Gastrocnemius medialis (tissue), 4 donors: ENCODE data around the gene LDHAL6B. TPM values are rescaled to one million over a fixed set of nuclear protein-coding genes. Genes with fewer than 3 reads are reported as not detected.

Source experiments
- ATAC-seq, 2 donors: fragments of 150-250 bp; one replicate each; pipeline ENCODE4 v1.9.1; 2016
- DNase-seq, 2 donors: peaks; one replicate each; pipeline ENCODE4 v3.0.0-alpha.2; 2019
- H3K27ac ChIP-seq, 4 donors: fragments of 200-600 bp; sonication (generic); 1 replicate in 1 of 4; 2 replicates in 3 of 4; pipeline ENCODE4 v1.5.1; 2016 to 2018; ENCODE audit warnings: mild to moderate bottlenecking in 2 of 4, moderate library complexity in 1 of 4
- H3K27me3 ChIP-seq, 3 donors: fragments of 200-600 bp; sonication (generic) in 2 of 3; 1 replicate in 1 of 3; 2 replicates in 2 of 3; pipeline versions ENCODE4 v1.5.1 to v1.6.0; 2016 to 2019; ENCODE audit warnings: mild to moderate bottlenecking in 1 of 3, moderate library complexity in 1 of 3
- H3K36me3 ChIP-seq, 2 donors: fragments of 200-600 bp; sonication (generic) in 1 of 2; one replicate each; pipeline ENCODE4 v1.5.1; 2017 to 2018
- H3K4me1 ChIP-seq, 2 donors: fragments of 200-600 bp; sonication (generic) in 1 of 2; one replicate each; pipeline ENCODE4 v1.5.1; 2016 to 2017; ENCODE audit warnings: mild to moderate bottlenecking in 2 of 2
- H3K4me3 ChIP-seq, 4 donors: fragments of 200-600 bp; sonication (generic) in 3 of 4; 1 replicate in 1 of 4; 2 replicates in 3 of 4; pipeline ENCODE4 v1.5.1; 2016 to 2019; ENCODE audit warnings: mild to moderate bottlenecking in 2 of 4
- H3K9me3 ChIP-seq, 3 donors: fragments of 200-600 bp; sonication (generic) in 2 of 3; 1 replicate in 1 of 3; 2 replicates in 2 of 3; pipeline ENCODE4 v1.5.1; 2016 to 2019
- CTCF ChIP-seq, 5 experiments: fragments of 450-650 bp in 3 of 5; fragments of 200-600 bp in 2 of 5; sonication (generic) in 2 of 5; IDR thresholded peaks in 4 of 5; conservative IDR thresholded peaks in 1 of 5; 1 replicate in 4 of 5; 2 replicates in 1 of 5; pipeline ENCODE4 v1.5.1; 2016 to 2019; ENCODE audit warnings: antibody characterized with exemption in 5 of 5, mild to moderate bottlenecking in 3 of 5, moderate library complexity in 3 of 5
- POLR2A ChIP-seq, 2 donors: fragments of 450-650 bp; IDR thresholded peaks; one replicate each; pipeline ENCODE4 v1.6.1; 2017; ENCODE audit warnings: antibody characterized with exemption in 2 of 2, mild to moderate bottlenecking in 2 of 2, moderate library complexity in 2 of 2
- in situ Hi-C, 4 donors: fragments of 200-750 bp; cut with MboI; loops; one replicate each; pipeline versions ENCODE4 v1.15.0 to v1.8.0; 2017; ENCODE audit warnings: low sequenced_read_pairs in 4 of 4
- intact Hi-C: fragments of 100-400 bp; cut with DNase I; formaldehyde crosslinking; loops from one replicate; pipeline ENCODE4 v1.15.1; 2023; ENCODE audit warnings: low total_unique reads
- total RNA-seq, 4 donors: library from RNA; depleted of rRNA; stranded (reverse); fragments of >200 nt; gene quantifications; one replicate each; pipeline versions ENCODE4 v1.1.0 to v1.2.3, GENCODE V29; 2016

Gene LDHAL6B
- total RNA-seq, 4 donors from 2014 or later: not detected

- H3K4me1 ChIP-seq: no peaks in the 10 kb centered on the region
- H3K36me3 ChIP-seq: peaks cover 0 to 26% of the 10 kb centered on the region in 2 donors
- TF ChIP-seq CTCF (IDR thresholded peaks at IDR 0.05 in 4 of 5, conservative IDR thresholded peaks at IDR 0.05 in 1 of 5) (no peak), POLR2A (IDR thresholded peaks at IDR 0.05) (no peak)
- no peak overlapping the region for H3K4me3 ChIP-seq
- H3K27me3 ChIP-seq: no peaks in the 10 kb centered on the region
- no peak for ATAC-seq
- intact Hi-C loops (no loop called here), in situ Hi-C loops (loop anchor here in 2 of 4 donors (5.0 to 25.0 kb wide), 2 partner anchors 321 to 331 kb away; no protein-coding TSS in a partner anchor)
- no peak overlapping the region for H3K27ac ChIP-seq
- no peaks in the 10 kb centered on the region for H3K9me3 ChIP-seq
- DNase-seq: no peak
Measured at GRCh38 chr15:59166601-59167265, 39.9 kb upstream of the LDHAL6B start.

GRCh38 chr15:59168536-59168935, 38.1 kb upstream of the LDHAL6B start:
- DNase-seq: no peak
- H3K27ac ChIP-seq: no peak overlapping the region
- TF ChIP-seq CTCF (IDR thresholded peaks at IDR 0.05 in 4 of 5, conservative IDR thresholded peaks at IDR 0.05 in 1 of 5): no peak
- TF ChIP-seq POLR2A (IDR thresholded peaks at IDR 0.05): no peak
- intact Hi-C loops: no loop called here
- peaks cover 0 to 31% of the 10 kb centered on the region in 2 donors for H3K36me3 ChIP-seq
- in situ Hi-C loops: loop anchor here in 2 of 4 donors (5.0 to 25.0 kb wide), 2 partner anchors 319 to 329 kb away; no protein-coding TSS in a partner anchor
- H3K4me3 ChIP-seq: no peak overlapping the region
- no peak for ATAC-seq
- H3K4me1 ChIP-seq: no peaks in the 10 kb centered on the region
- H3K27me3 ChIP-seq: no peaks in the 10 kb centered on the region
- no peaks in the 10 kb centered on the region for H3K9me3 ChIP-seq

DNA sequence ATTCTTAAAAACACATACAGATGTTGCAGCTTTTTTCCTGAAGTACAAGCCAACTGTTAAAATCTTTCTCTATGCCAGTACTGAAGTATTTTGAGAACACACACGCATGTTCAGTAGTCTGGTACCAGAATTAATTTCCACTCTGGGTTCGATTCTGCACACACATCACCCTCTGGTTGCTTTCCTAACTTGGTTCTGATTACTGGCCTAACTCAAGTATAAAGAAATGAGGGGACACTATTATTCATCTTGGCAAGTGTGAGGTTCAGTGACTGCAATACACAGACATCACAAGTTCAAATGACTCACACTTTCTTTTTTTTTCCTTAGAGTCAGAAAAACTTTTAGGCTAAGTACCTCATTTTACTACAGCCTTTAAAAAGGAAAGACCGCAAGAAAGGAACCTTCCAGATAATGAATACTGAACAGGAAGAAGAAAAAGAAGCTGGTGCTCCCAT, 37.4 kb upstream of the LDHAL6B start:
- H3K27ac ChIP-seq: peak overlapping the region; percentile 0 to 47 (median 40)
- in situ Hi-C loops (loop anchor here in 2 of 4 donors (5.0 to 25.0 kb wide), 2 partner anchors 318 to 328 kb away; no protein-coding TSS in a partner anchor), intact Hi-C loops (no loop called here)

DNA sequence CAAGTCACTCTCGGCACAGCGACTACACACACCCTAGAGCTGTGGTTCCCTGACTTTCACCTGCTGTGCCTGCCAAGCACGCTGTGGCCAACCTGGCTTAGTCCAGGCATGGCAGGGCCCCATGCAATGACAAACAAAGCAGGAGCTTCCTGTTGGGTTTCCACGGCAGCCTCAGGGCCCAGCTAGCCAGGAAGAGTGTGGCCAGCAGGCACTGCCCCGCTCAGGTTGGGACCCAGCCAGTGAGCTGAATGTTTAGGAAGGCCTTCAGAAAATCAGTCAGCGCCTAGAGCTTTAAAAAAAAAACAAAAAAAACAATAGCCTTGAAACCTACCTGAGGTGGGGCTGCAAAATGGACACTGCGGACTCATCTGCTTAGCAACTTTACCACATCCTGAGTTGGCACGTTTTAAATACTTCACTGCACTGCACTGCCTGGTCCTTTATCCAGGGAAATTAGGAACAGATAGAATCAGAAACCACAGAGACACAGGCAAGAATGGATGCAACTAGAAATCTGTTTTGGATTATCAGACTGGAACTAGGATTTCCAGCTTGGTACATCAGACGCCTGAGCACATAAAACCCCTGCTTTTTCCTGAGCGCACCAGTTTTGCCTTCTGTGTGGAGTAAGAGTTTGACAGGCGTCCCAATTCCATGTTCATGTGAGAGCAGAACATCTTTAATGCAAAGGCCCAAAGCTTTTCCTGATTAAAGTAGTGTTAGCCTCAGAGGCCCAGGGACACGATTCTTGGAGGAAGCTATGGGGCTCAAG, 36.2 kb upstream of the LDHAL6B start:
- ATAC-seq: peak; percentile 25 to 48
- intact Hi-C loops: loop anchor here (10.0 kb wide), 1 partner anchor 244 kb away; no protein-coding TSS in a partner anchor
- H3K9me3 ChIP-seq: no peaks in the 10 kb centered on the region
- in situ Hi-C loops: loop anchor here in 2 of 4 donors (10.0 to 25.0 kb wide), 2 partner anchors 317 to 324 kb away; no protein-coding TSS in a partner anchor
- H3K4me3 ChIP-seq: no peak overlapping the region
- H3K27ac ChIP-seq: peak overlapping the region; percentile 0 to 47 (median 40)
- peaks cover 0 to 5% of the 10 kb centered on the region in 2 donors for H3K4me1 ChIP-seq
- TF ChIP-seq POLR2A (IDR thresholded peaks at IDR 0.05): no peak
- no peak for TF ChIP-seq CTCF (IDR thresholded peaks at IDR 0.05 in 4 of 5, conservative IDR thresholded peaks at IDR 0.05 in 1 of 5)
- DNase-seq: peak in 1 of 2 donors; percentile 37
- no peaks in the 10 kb centered on the region for H3K27me3 ChIP-seq
- peaks cover 0 to 35% of the 10 kb centered on the region in 2 donors for H3K36me3 ChIP-seq

More for the DNA sequence above, 37.4 kb upstream of the LDHAL6B start:
- Histone ChIP-seq H3K4me1 (no peaks in the 10 kb centered on the region), H3K4me3 (no peak overlapping the region), H3K27me3 (no peaks in the 10 kb centered on the region), H3K36me3 (peaks cover 0 to 37% of the 10 kb centered on the region in 2 donors), H3K9me3 (no peaks in the 10 kb centered on the region)
- no peak for DNase-seq
- no peak for TF ChIP-seq CTCF (IDR thresholded peaks at IDR 0.05 in 4 of 5, conservative IDR thresholded peaks at IDR 0.05 in 1 of 5)
- no peak for TF ChIP-seq POLR2A (IDR thresholded peaks at IDR 0.05)
- ATAC-seq: peak; percentile 72 to 78
